HG03060 (cell line): ENCODE data around the gene PHTF1.
A peak's percentile ranks its signal among the peaks of the same experiment; 100 is the strongest.

Source experiments
- ATAC-seq: cut with Tn5 transposase; IDR thresholded peaks from one replicate; pipeline ENCODE4 v1.9.1; 2021; ENCODE audit warnings: low read depth, moderate number of reproducible peaks; ENCODE audit not compliant: unreplicated experiment

The PHTF1 gene

GRCh38 chr1:113759333-113760101, at the start of gene PHTF1:
TSS of gene PHTF1 (minus strand) at chr1:113759486. CDS start at chr1:113758703, 783 bp downstream.
- peak; percentile 41 for ATAC-seq

- no peak for ATAC-seq
Observed at GRCh38 chr1:113808450-113809195, 49.3 kb upstream of the PHTF1 start.

- no peak for ATAC-seq
Observed at GRCh38 chr1:113805639-113806038, 46.4 kb upstream of the PHTF1 start.

- no peak for ATAC-seq
Observed at GRCh38 chr1:113805256-113805531, 45.9 kb upstream of the PHTF1 start.

- ATAC-seq: no peak
Observed at GRCh38 chr1:113804421-113805255, 45.4 kb upstream of the PHTF1 start.

- no peak for ATAC-seq
Observed at GRCh38 chr1:113802367-113803007, 43.2 kb upstream of the PHTF1 start.

GRCh38 chr1:113800487-113800886, 41.2 kb upstream of the PHTF1 start:
- ATAC-seq: no peak

- no peak for ATAC-seq
Observed at GRCh38 chr1:113797472-113797871, 38.2 kb upstream of the PHTF1 start.

- ATAC-seq: no peak
Observed at GRCh38 chr1:113793878-113794834, 34.9 kb upstream of the PHTF1 start.

GRCh38 chr1:113792986-113793385, 33.7 kb upstream of the PHTF1 start:
- no peak for ATAC-seq

- ATAC-seq: no peak
Observed at GRCh38 chr1:113792471-113792870, 33.2 kb upstream of the PHTF1 start.

GRCh38 chr1:113788802-113789201, 29.5 kb upstream of the PHTF1 start:
- no peak for ATAC-seq

GRCh38 chr1:113787663-113788062, 28.4 kb upstream of the PHTF1 start:
- ATAC-seq: no peak

- ATAC-seq: no peak
Observed at GRCh38 chr1:113786069-113786468, 26.8 kb upstream of the PHTF1 start.

- peak; percentile 64 for ATAC-seq
Observed at GRCh38 chr1:113784104-113784779, 25.0 kb upstream of the PHTF1 start.

- ATAC-seq: peak; percentile 47
Observed at GRCh38 chr1:113783254-113784103, 24.2 kb upstream of the PHTF1 start.

- no peak for ATAC-seq
Observed at GRCh38 chr1:113782406-113782805, 23.1 kb upstream of the PHTF1 start.
